PC-3 (cell line): ENCODE data around the gene TXK. TPM values are rescaled to one million over a fixed set of nuclear protein-coding genes. Genes with fewer than 3 reads are reported as not detected.

Source experiments
- ATAC-seq: fragments of 200-7000 bp; cut with Tn5 transposase; 2 replicates; pipeline ENCODE4 v1.9.1; 2020; ENCODE audit warnings: mild to moderate bottlenecking, moderate library complexity
- BruUV-seq: library from RNA; stranded (reverse); fragments of 400-500 nt; replicated peaks from 2 replicates; lab custom pipeline; 2021; lab: Mats Ljungman, UMichigan
- CTCF ChIA-PET: fragments of 300-600 bp; sonication (Branson Sonifier 250); formaldehyde crosslinking; loops from one replicate; lab custom pipeline; 2022; ENCODE audit warnings: antibody characterized with exemption; lab: Charles Lee
- POLR2A ChIA-PET: fragments of 300-600 bp; sonication (Branson Sonifier 250); formaldehyde crosslinking; loops from one replicate; lab custom pipeline; 2022; ENCODE audit warnings: antibody characterized with exemption; ENCODE audit not compliant: unreplicated experiment; lab: Charles Lee
- DNase-seq: peaks from one replicate; pipeline ENCODE4 v3.0.0-alpha.2; 2015
- H2AFZ ChIP-seq: fragments of 300-600 bp; sonication (generic); 2 replicates; pipeline ENCODE4 v1.6.0; 2016; ENCODE audit warnings: antibody characterized with exemption, low read length
- H3F3A ChIP-seq: fragments of 300-600 bp; sonication (generic); one replicate; pipeline ENCODE4 v1.6.0; 2017; ENCODE audit warnings: antibody characterized with exemption, low read length, control low read depth, mild to moderate bottlenecking; ENCODE audit not compliant: unreplicated experiment
- H3K27ac ChIP-seq: fragments of 300-600 bp; sonication (generic); 2 replicates; pipeline ENCODE4 v1.5.1; 2016; ENCODE audit warnings: mild to moderate bottlenecking, low read length
- H3K27me3 ChIP-seq: fragments of 300-600 bp; sonication (generic); 2 replicates; pipeline ENCODE4 v1.6.1; 2016; ENCODE audit warnings: low read length, mixed read lengths
- H3K36me3 ChIP-seq: fragments of 300-600 bp; sonication (generic); 2 replicates; pipeline ENCODE4 v1.6.1; 2016; ENCODE audit warnings: low read depth, mixed run types, low read length, mixed read lengths
- H3K4me1 ChIP-seq: fragments of 300-600 bp; sonication (generic); 2 replicates; pipeline ENCODE4 v1.5.1; 2016; ENCODE audit warnings: low read length; ENCODE audit not compliant: insufficient read depth
- H3K4me2 ChIP-seq: fragments of 300-600 bp; sonication (generic); 2 replicates; pipeline ENCODE4 v1.6.0; 2016; ENCODE audit warnings: low read length
- H3K4me3 ChIP-seq: fragments of 300-600 bp; sonication (generic); 2 replicates; pipeline ENCODE4 v1.5.1; 2016; ENCODE audit warnings: mild to moderate bottlenecking, low read length, mixed read lengths
- H3K79me2 ChIP-seq: fragments of 300-600 bp; sonication (generic); 2 replicates; pipeline ENCODE4 v1.6.1; 2017; ENCODE audit warnings: low read length, mixed read lengths
- H3K9ac ChIP-seq: fragments of 300-600 bp; sonication (generic); 2 replicates; pipeline ENCODE4 v1.6.0; 2016; ENCODE audit warnings: mild to moderate bottlenecking, low read length
- H3K9me2 ChIP-seq: fragments of 300-600 bp; sonication (generic); replicated peaks from 2 replicates; pipeline ENCODE4 v1.6.1; 2016; ENCODE audit warnings: mixed run types, low read length, mixed read lengths
- H3K9me3 ChIP-seq: fragments of 300-600 bp; sonication (generic); 2 replicates; pipeline ENCODE4 v1.6.1; 2016; ENCODE audit warnings: low read length, mixed read lengths
- H4K20me1 ChIP-seq: fragments of 300-600 bp; sonication (generic); 2 replicates; pipeline ENCODE4 v1.6.1; 2016; ENCODE audit warnings: low read length, mixed read lengths
- EZH2 ChIP-seq: fragments of 300-600 bp; sonication (generic); IDR thresholded peaks from one replicate; pipeline ENCODE4 v1.6.1; 2017; ENCODE audit warnings: antibody characterized with exemption, mild to moderate bottlenecking, low read length; ENCODE audit not compliant: unreplicated experiment
- EZH2phosphoT487 ChIP-seq: fragments of 300-600 bp; sonication (generic); IDR thresholded peaks from 2 replicates; pipeline ENCODE4 v1.6.1; 2018; ENCODE audit warnings: mild to moderate bottlenecking, antibody characterized with exemption, low read length, borderline replicate concordance
- intact Hi-C: fragments of 100-400 bp; cut with micrococcal nuclease; formaldehyde crosslinking; loops from 2 replicates; pipeline ENCODE4 v1.9.0; 2023
- total RNA-seq: library from RNA; depleted of rRNA; stranded (reverse); fragments of >200 nt; gene quantifications from 2 replicates; pipeline ENCODE4 v1.2.3, GENCODE V29; 2014
- TF ChIP-seq, protein P1 (sequence below): fragments of 300-600 bp; sonication (generic); conservative IDR thresholded peaks from 2 replicates; pipeline ENCODE4 v1.5.1; 2017; ENCODE audit warnings: antibody characterized with exemption, low read depth, mild to moderate bottlenecking, low read length

The TXK gene
- total RNA-seq, 1 experiment from 2014 or later, result 2.6 TPM

DNA sequence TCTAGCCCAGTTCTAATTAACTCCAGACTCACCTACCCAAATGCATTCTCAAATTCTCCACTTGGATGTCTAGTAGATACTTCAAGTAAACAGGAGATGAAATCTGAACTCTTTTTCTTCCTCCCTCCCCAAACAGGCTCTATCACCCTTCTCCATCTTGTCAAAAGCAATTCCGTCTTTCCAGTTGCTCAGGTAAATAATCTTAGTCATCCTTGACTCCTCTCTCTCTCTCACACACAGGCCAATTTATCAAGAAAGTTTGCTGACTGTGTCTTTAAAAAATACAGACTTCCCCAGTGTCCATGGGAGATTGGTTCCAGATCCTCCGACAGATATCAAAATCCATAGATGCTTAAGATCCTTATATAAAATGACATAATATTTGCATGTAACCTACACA, 12.9 kb downstream of the TXK start:
- H3K4me1 ChIP-seq, result peaks cover 13% of the 10 kb centered on the region
- H3K27me3 ChIP-seq, result no peaks in the 10 kb centered on the region
- ChIA-PET CTCF (no interaction called here), POLR2A (no interaction called here)
- H3K36me3 ChIP-seq, result no peaks in the 10 kb centered on the region
- H3K9me3 ChIP-seq, result no peaks in the 10 kb centered on the region
- no peaks in the 10 kb centered on the region for H3F3A ChIP-seq
- H4K20me1 ChIP-seq, result no peaks in the 10 kb centered on the region
- no peak overlapping the region for H3K9ac ChIP-seq
- no peak overlapping the region for H3K27ac ChIP-seq
- TF ChIP-seq, protein P1, sequence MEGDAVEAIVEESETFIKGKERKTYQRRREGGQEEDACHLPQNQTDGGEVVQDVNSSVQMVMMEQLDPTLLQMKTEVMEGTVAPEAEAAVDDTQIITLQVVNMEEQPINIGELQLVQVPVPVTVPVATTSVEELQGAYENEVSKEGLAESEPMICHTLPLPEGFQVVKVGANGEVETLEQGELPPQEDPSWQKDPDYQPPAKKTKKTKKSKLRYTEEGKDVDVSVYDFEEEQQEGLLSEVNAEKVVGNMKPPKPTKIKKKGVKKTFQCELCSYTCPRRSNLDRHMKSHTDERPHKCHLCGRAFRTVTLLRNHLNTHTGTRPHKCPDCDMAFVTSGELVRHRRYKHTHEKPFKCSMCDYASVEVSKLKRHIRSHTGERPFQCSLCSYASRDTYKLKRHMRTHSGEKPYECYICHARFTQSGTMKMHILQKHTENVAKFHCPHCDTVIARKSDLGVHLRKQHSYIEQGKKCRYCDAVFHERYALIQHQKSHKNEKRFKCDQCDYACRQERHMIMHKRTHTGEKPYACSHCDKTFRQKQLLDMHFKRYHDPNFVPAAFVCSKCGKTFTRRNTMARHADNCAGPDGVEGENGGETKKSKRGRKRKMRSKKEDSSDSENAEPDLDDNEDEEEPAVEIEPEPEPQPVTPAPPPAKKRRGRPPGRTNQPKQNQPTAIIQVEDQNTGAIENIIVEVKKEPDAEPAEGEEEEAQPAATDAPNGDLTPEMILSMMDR, result no peak
- TF ChIP-seq EZH2phosphoT487, result no peak
- no peak for TF ChIP-seq EZH2
- intact Hi-C loops, result no loop called here
- no peaks in the 10 kb centered on the region for H3K79me2 ChIP-seq
- peak overlapping the region; percentile 30; the same call in 1 of the 2 replicates for H3K4me2 ChIP-seq
- BruUV-seq, result no TSS peak
- H3K4me3 ChIP-seq, result no peak overlapping the region
- no peak overlapping the region for H2AFZ ChIP-seq
- ATAC-seq (peak; percentile 35; the same call in 1 of the 2 replicates), DNase-seq (peak; percentile 73)
- no peaks in the 10 kb centered on the region for H3K9me2 ChIP-seq

GRCh38 chr4:48120132-48120531, 13.9 kb downstream of the TXK start:
- Histone ChIP-seq H3K4me1 (peaks cover 13% of the 10 kb centered on the region), H3K27ac (no peak overlapping the region), H3K36me3 (no peaks in the 10 kb centered on the region), H3K4me3 (no peak overlapping the region), H4K20me1 (no peaks in the 10 kb centered on the region), H2AFZ (no peak overlapping the region), H3K27me3 (no peaks in the 10 kb centered on the region), H3K9me2 (no peaks in the 10 kb centered on the region), H3K4me2 (no peak overlapping the region), H3K79me2 (no peaks in the 10 kb centered on the region), H3F3A (no peaks in the 10 kb centered on the region), H3K9ac (no peak overlapping the region), H3K9me3 (no peaks in the 10 kb centered on the region)
- intact Hi-C loops, result no loop called here
- TF ChIP-seq, protein P1, result no peak
- TF ChIP-seq EZH2phosphoT487 (no peak), EZH2 (no peak)
- ATAC-seq, result no peak
- BruUV-seq, result no TSS peak
- DNase-seq, result no peak
- POLR2A ChIA-PET, result no interaction called here
- CTCF ChIA-PET, result interaction anchor here (0.5 kb wide), 1 partner anchor 415 kb away, joined by 3 read pairs; no protein-coding TSS in a partner anchor

DNA sequence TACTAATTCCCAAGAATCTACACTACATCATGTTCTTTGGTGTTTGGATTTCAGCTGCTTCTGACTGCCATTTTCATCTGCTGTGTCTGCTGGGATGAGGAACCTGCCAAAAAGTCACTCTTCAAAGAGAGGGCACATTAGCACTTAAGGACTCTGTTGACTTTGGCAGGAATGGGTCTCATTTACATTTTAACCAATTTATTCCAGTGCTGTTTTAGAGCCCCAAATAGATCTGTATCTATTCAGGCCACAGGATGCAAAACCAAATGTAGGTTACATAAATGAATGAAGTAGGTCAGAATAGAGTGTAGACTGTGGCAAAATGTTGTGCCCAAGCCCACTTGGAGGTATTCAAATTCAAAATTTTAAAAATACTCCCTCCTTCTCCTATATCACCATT, 14.4 kb downstream of the TXK start:
- H3K27me3 ChIP-seq, result no peaks in the 10 kb centered on the region
- H3K36me3 ChIP-seq, result no peaks in the 10 kb centered on the region
- H3K27ac ChIP-seq, result no peak overlapping the region
- CTCF ChIA-PET, result no interaction called here
- H3K9me3 ChIP-seq, result no peaks in the 10 kb centered on the region
- intact Hi-C loops, result no loop called here
- POLR2A ChIA-PET, result no interaction called here
- no peak overlapping the region for H2AFZ ChIP-seq
- peaks cover 13% of the 10 kb centered on the region for H3K4me1 ChIP-seq
- no peaks in the 10 kb centered on the region for H3F3A ChIP-seq
- no peak for DNase-seq
- no peaks in the 10 kb centered on the region for H3K79me2 ChIP-seq
- no peaks in the 10 kb centered on the region for H3K9me2 ChIP-seq
- TF ChIP-seq, protein P1, result no peak
- TF ChIP-seq EZH2phosphoT487, result no peak
- TF ChIP-seq EZH2, result no peak
- no peak overlapping the region for H3K9ac ChIP-seq
- BruUV-seq, result no TSS peak
- no peak overlapping the region for H3K4me2 ChIP-seq
- ATAC-seq, result no peak
- no peak overlapping the region for H3K4me3 ChIP-seq
- H4K20me1 ChIP-seq, result no peaks in the 10 kb centered on the region
